ENCODE measurements around the gene AKAP13. TPM values are rescaled to one million over a fixed set of nuclear protein-coding genes. Genes with fewer than 3 reads are reported as not detected.

Gene AKAP13
- total RNA-seq, 1 donor from 2014 or later, result 450 TPM

GRCh38 chr15:85356276-85356675 is 24.1 kb upstream of the AKAP13 start:
- intact Hi-C loops (cut with DNase I), result no loop called here
- Histone ChIP-seq H3K9me3 (no peaks in the 10 kb centered on the region), H3K4me1 (peaks cover 10% of the 10 kb centered on the region), H3K27me3 (no peaks in the 10 kb centered on the region), H3K36me3 (no peaks in the 10 kb centered on the region), H3K27ac (no peak overlapping the region), H3K4me3 (no peak overlapping the region)
- TF ChIP-seq, protein P1, sequence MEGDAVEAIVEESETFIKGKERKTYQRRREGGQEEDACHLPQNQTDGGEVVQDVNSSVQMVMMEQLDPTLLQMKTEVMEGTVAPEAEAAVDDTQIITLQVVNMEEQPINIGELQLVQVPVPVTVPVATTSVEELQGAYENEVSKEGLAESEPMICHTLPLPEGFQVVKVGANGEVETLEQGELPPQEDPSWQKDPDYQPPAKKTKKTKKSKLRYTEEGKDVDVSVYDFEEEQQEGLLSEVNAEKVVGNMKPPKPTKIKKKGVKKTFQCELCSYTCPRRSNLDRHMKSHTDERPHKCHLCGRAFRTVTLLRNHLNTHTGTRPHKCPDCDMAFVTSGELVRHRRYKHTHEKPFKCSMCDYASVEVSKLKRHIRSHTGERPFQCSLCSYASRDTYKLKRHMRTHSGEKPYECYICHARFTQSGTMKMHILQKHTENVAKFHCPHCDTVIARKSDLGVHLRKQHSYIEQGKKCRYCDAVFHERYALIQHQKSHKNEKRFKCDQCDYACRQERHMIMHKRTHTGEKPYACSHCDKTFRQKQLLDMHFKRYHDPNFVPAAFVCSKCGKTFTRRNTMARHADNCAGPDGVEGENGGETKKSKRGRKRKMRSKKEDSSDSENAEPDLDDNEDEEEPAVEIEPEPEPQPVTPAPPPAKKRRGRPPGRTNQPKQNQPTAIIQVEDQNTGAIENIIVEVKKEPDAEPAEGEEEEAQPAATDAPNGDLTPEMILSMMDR (IDR thresholded peaks at IDR 0.05), result no peak
- DNase-seq, result no peak
- ATAC-seq, result no peak

DNA sequence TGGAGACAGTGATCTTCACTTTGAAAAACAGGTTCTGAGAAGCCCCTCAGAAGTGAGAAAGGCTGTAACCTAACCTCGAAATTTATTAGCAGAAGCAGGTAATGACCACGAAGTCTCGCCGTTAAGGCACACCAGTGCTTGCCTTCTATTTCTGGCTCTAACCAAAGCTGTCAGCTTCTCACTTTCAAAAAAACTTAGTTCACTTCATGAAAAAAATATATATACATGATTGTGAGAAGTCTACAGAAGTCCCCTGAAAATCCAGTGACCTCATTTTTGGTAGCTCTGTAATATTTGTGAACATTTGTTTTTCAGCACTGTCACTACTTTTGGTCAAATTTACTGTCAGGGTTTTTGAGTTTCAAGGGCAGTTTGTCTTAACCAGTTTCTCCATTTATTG is 19.1 kb upstream of the AKAP13 start:
- H3K4me3 ChIP-seq, result no peak overlapping the region
- ATAC-seq (no peak), DNase-seq (no peak)
- H3K4me1 ChIP-seq, result peaks cover 10% of the 10 kb centered on the region
- no peaks in the 10 kb centered on the region for H3K27me3 ChIP-seq
- intact Hi-C loops (cut with DNase I), result no loop called here
- TF ChIP-seq, protein P1 (IDR thresholded peaks at IDR 0.05), result no peak
- H3K36me3 ChIP-seq, result no peaks in the 10 kb centered on the region
- H3K27ac ChIP-seq, result no peak overlapping the region
- no peaks in the 10 kb centered on the region for H3K9me3 ChIP-seq

DNA sequence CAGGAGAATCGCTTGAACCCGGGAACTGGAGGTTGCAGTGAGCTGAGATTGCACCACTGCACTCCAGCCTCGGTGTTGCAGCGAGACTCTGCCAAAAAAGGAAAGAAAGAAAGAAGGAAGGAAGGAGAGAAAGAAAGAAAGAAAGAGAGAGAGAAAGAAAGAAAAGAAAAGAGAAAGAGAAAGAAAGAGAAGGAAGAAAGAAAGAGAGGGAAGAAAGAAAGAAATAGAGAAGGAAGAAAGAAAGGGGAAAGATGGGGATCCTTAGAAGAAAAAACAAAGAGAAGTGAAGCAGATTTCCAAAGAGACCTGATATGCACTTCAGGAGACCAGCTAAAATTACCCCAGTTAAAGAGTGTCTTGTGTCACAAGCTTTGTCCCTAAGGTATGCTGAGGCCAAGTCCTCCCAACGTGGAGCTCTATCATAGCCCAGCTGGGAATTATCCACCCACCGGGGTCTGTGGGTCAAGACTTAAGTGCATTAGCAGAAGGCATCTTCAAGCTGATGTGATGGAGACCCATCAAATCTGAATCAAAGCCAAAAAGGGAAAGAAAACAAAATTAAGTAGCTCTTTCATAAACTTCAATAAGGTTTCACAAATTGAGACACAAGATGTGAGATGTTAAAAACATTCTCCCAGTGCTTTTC is 17.8 kb upstream of the AKAP13 start:
- Histone ChIP-seq H3K27me3 (no peaks in the 10 kb centered on the region), H3K4me3 (no peak overlapping the region), H3K27ac (no peak overlapping the region), H3K36me3 (no peaks in the 10 kb centered on the region), H3K9me3 (no peaks in the 10 kb centered on the region), H3K4me1 (peaks cover 8% of the 10 kb centered on the region)
- TF ChIP-seq, protein P1 (IDR thresholded peaks at IDR 0.05), result no peak
- ATAC-seq (no peak), DNase-seq (no peak)
- intact Hi-C loops (cut with DNase I), result no loop called here

- no peak overlapping the region for H3K27ac ChIP-seq
- TF ChIP-seq, protein P1 (IDR thresholded peaks at IDR 0.05), result no peak
- no peak for DNase-seq
- intact Hi-C loops (cut with DNase I), result no loop called here
- no peaks in the 10 kb centered on the region for H3K36me3 ChIP-seq
- no peak for ATAC-seq
- H3K4me1 ChIP-seq, result no peaks in the 10 kb centered on the region
- no peaks in the 10 kb centered on the region for H3K27me3 ChIP-seq
- H3K4me3 ChIP-seq, result no peak overlapping the region
- H3K9me3 ChIP-seq, result no peaks in the 10 kb centered on the region
Measured at GRCh38 chr15:85365980-85366379, 14.4 kb upstream of the AKAP13 start.

GRCh38 chr15:85367741-85368140 is 12.7 kb upstream of the AKAP13 start:
- Histone ChIP-seq H3K9me3 (no peaks in the 10 kb centered on the region), H3K4me1 (no peaks in the 10 kb centered on the region), H3K4me3 (no peak overlapping the region), H3K27ac (no peak overlapping the region), H3K36me3 (no peaks in the 10 kb centered on the region), H3K27me3 (no peaks in the 10 kb centered on the region)
- TF ChIP-seq, protein P1 (IDR thresholded peaks at IDR 0.05), result no peak
- ATAC-seq, result no peak
- intact Hi-C loops (cut with DNase I), result no loop called here
- DNase-seq, result no peak

- Histone ChIP-seq H3K27ac (no peak overlapping the region), H3K27me3 (no peaks in the 10 kb centered on the region), H3K4me3 (no peak overlapping the region), H3K4me1 (no peaks in the 10 kb centered on the region), H3K36me3 (no peaks in the 10 kb centered on the region), H3K9me3 (no peaks in the 10 kb centered on the region)
- TF ChIP-seq, protein P1 (IDR thresholded peaks at IDR 0.05), result no peak
- DNase-seq, result no peak
- intact Hi-C loops (cut with DNase I), result no loop called here
- peak; percentile 66 for ATAC-seq
Measured at GRCh38 chr15:85374831-85375230, 5.6 kb upstream of the AKAP13 start.
